SK-N-SH (cell line): ENCODE results near the gene CHL1. TPM values are rescaled to one million over a fixed set of nuclear protein-coding genes. Genes with fewer than 3 reads are reported as not detected.
A peak's percentile ranks its signal among the peaks of the same experiment; 100 is the strongest.

Experiments used
- CTCF ChIA-PET: fragments of 300-600, 350-600 bp; formaldehyde crosslinking; extraction: SDS; loops from one replicate; lab custom pipeline; 2021; lab: Yijun Ruan, JAX
- POLR2A ChIA-PET: fragments of 350-600 bp; sonication (Branson Sonifier 250); formaldehyde crosslinking; extraction: SDS; loops from one replicate; lab custom pipeline; 2020; ENCODE audit warnings: antibody characterized with exemption, inconsistent platforms; lab: Yijun Ruan, JAX
- DNase-seq: peaks from one replicate; pipeline ENCODE4 v3.0.0; 2012
- H2AFZ ChIP-seq: fragments of 200-600 bp; sonication (generic); 2 replicates; pipeline ENCODE4 v1.8.1; 2016; ENCODE audit warnings: antibody characterized with exemption, mild to moderate bottlenecking, low read depth
- H3F3A ChIP-seq: fragments of 200-600 bp; sonication (generic); replicated peaks from 2 replicates; pipeline ENCODE3; 2016; ENCODE audit warnings: antibody characterized with exemption, mild to moderate bottlenecking; ENCODE audit not compliant: insufficient read depth
- H3K27ac ChIP-seq, 2 experiments: fragments of 200-500 bp in 1 of 2; fragments of 200-600 bp in 1 of 2; sonication (Bioruptor generic) in 1 of 2; sonication (generic), shearing (Covaris generic) in 1 of 2; 2 replicates each; pipeline versions ENCODE4 v1.5.1 to v1.6.1; 2014 to 2016; ENCODE audit warnings: low read depth in 2 of 2, inconsistent platforms in 1 of 2, low read length in 1 of 2, mild to moderate bottlenecking in 1 of 2, mixed read lengths in 1 of 2
- H3K27me3 ChIP-seq: fragments of 200-600 bp; sonication (generic), shearing (Covaris generic); 2 replicates; pipeline ENCODE4 v1.6.1; 2016; ENCODE audit warnings: mixed run types; ENCODE audit not compliant: insufficient read depth
- H3K36me3 ChIP-seq, 2 experiments: fragments of 200-500 bp in 1 of 2; fragments of 200-600 bp in 1 of 2; sonication (Bioruptor generic) in 1 of 2; sonication (generic) in 1 of 2; replicated peaks in 1 of 2; 2 replicates each; pipeline versions ENCODE3 to v1.5.1; 2014 to 2016; ENCODE audit warnings: low read length in 1 of 2, mild to moderate bottlenecking in 1 of 2; ENCODE audit not compliant: insufficient read depth in 2 of 2, control insufficient read depth in 1 of 2
- H3K4me1 ChIP-seq, 2 experiments: fragments of 200-500 bp in 1 of 2; fragments of 200-600 bp in 1 of 2; sonication (Bioruptor generic) in 1 of 2; sonication (generic), shearing (Covaris generic) in 1 of 2; 2 replicates each; pipeline versions ENCODE4 v1.5.1 to v1.6.1; 2014 to 2016; ENCODE audit warnings: low read depth in 1 of 2, low read length in 1 of 2, mixed run types in 1 of 2; ENCODE audit not compliant: insufficient read depth in 2 of 2, control insufficient read depth in 1 of 2
- H3K4me2 ChIP-seq: fragments of 200-600 bp; sonication (generic), shearing (Covaris generic); 2 replicates; pipeline ENCODE4 v1.6.1; 2017; ENCODE audit warnings: mixed run types
- H3K4me3 ChIP-seq, 2 experiments: fragments of 200-500 bp in 1 of 2; fragments of 200-600 bp in 1 of 2; sonication (Bioruptor generic) in 1 of 2; sonication (generic), shearing (Covaris generic) in 1 of 2; 2 replicates each; pipeline versions ENCODE4 v1.5.1 to v1.8.1; 2014 to 2016; ENCODE audit warnings: low read depth in 2 of 2, inconsistent platforms in 1 of 2, low read length in 1 of 2, mild to moderate bottlenecking in 1 of 2, mixed read lengths in 1 of 2, moderate library complexity in 1 of 2
- H3K79me2 ChIP-seq: fragments of 200-600 bp; sonication (generic); 2 replicates; pipeline ENCODE4 v1.8.1; 2017; ENCODE audit warnings: mild to moderate bottlenecking; ENCODE audit not compliant: insufficient read depth
- H3K9ac ChIP-seq: fragments of 200-600 bp; sonication (generic); 2 replicates; pipeline ENCODE4 v1.6.1; 2017; ENCODE audit warnings: mixed run types
- H3K9me2 ChIP-seq: fragments of 200-600 bp; sonication (generic); 2 replicates; pipeline ENCODE4 v1.6.1; 2017; ENCODE audit warnings: mixed run types
- H3K9me3 ChIP-seq: fragments of 200-600 bp; sonication (generic); 2 replicates; pipeline ENCODE4 v1.6.1; 2017; ENCODE audit warnings: mixed run types, mild to moderate bottlenecking, moderate library complexity
- H4K20me1 ChIP-seq: fragments of 200-600 bp; sonication (generic); 2 replicates; pipeline ENCODE4 v1.6.1; 2017; ENCODE audit warnings: mild to moderate bottlenecking, mixed run types; ENCODE audit not compliant: insufficient read depth
- CHD2 ChIP-seq: fragments of 150-350 bp; IDR thresholded peaks from 2 replicates; pipeline ENCODE4 v1.6.1; 2018; ENCODE audit warnings: low read length; ENCODE audit not compliant: partially characterized antibody
- CTCF ChIP-seq: fragments of 200-600 bp; sonication (generic); IDR thresholded peaks from 2 replicates; pipeline ENCODE4 v1.6.1; 2017; ENCODE audit warnings: antibody characterized with exemption, mild to moderate bottlenecking, moderate library complexity
- EZH2phosphoT487 ChIP-seq: fragments of 200-600 bp; sonication (generic); IDR thresholded peaks from 2 replicates; pipeline ENCODE4 v1.6.1; 2017; ENCODE audit warnings: low read depth, mixed run types, mild to moderate bottlenecking, antibody characterized with exemption, moderate library complexity, borderline replicate concordance
- FOXJ3 ChIP-seq: sonication (generic); formaldehyde crosslinking; IDR thresholded peaks from 2 replicates; pipeline ENCODE4 v1.5.1; 2020; ENCODE audit warnings: mild to moderate bottlenecking, missing genetic modification reagents
- FOXM1 ChIP-seq: IDR thresholded peaks from 2 replicates; pipeline ENCODE4 v1.4.0; 2012; ENCODE audit warnings: low read depth, mild to moderate bottlenecking
- GATA2 ChIP-seq: sonication (generic); formaldehyde crosslinking; IDR thresholded peaks from 2 replicates; pipeline ENCODE4 v1.5.0; 2020; ENCODE audit warnings: mild to moderate bottlenecking, missing genetic modification reagents
- IRF3 ChIP-seq: fragments of 150-350 bp; IDR thresholded peaks from 2 replicates; pipeline ENCODE4 v1.6.1; 2016; ENCODE audit warnings: mild to moderate bottlenecking, low read depth, low read length
- JUND ChIP-seq: IDR thresholded peaks from 2 replicates; pipeline ENCODE4 v1.4.0; 2012
- MAX ChIP-seq: IDR thresholded peaks from 2 replicates; pipeline ENCODE4 v1.4.0; 2012; ENCODE audit warnings: low read depth
- MEF2A ChIP-seq: IDR thresholded peaks from 2 replicates; pipeline ENCODE4 v1.4.0; 2012; ENCODE audit warnings: low read depth, borderline replicate concordance
- MXI1 ChIP-seq: IDR thresholded peaks from 2 replicates; pipeline ENCODE4 v1.6.1; 2012; ENCODE audit warnings: mild to moderate bottlenecking, low read depth, low read length, improper control_type of control experiment
- NFIC ChIP-seq: IDR thresholded peaks from 2 replicates; pipeline ENCODE4 v1.4.0; 2012; ENCODE audit warnings: borderline replicate concordance
- PBX3 ChIP-seq: IDR thresholded peaks from 2 replicates; pipeline ENCODE4; 2012
- POLR2AphosphoS5 ChIP-seq: IDR thresholded peaks from 2 replicates; pipeline ENCODE4 v1.6.1; 2012; ENCODE audit warnings: low read depth, low read length
- RFX5 ChIP-seq: IDR thresholded peaks from 2 replicates; pipeline ENCODE4 v1.6.1; 2012; ENCODE audit warnings: mild to moderate bottlenecking, improper control_type of control experiment, low read length
- SMC3 ChIP-seq: IDR thresholded peaks from 2 replicates; pipeline ENCODE4 v1.6.1; 2012; ENCODE audit warnings: low read depth, low read length, improper control_type of control experiment
- TAF1 ChIP-seq: IDR thresholded peaks from 2 replicates; pipeline ENCODE4 v1.6.1; 2012; ENCODE audit warnings: low read depth, mild to moderate bottlenecking, low read length, moderate library complexity, borderline replicate concordance
- TCF12 ChIP-seq: IDR thresholded peaks from 2 replicates; pipeline ENCODE4 v1.4.0; 2012
- TEAD4 ChIP-seq: IDR thresholded peaks from 2 replicates; pipeline ENCODE4 v1.4.0; 2012; ENCODE audit warnings: mild to moderate bottlenecking, borderline replicate concordance; ENCODE audit not compliant: insufficient read depth
- ZBTB33 ChIP-seq: IDR thresholded peaks from 2 replicates; pipeline ENCODE4 v1.4.0; 2012; ENCODE audit warnings: low read depth, borderline replicate concordance
- WGBS: methylation state at CpG from one replicate; pipeline ENCODE4 v1.1.6; 2017; ENCODE audit warnings: low lambda C conversion rate; 5-methylcytosine and 5-hydroxymethylcytosine counted together
- polyA plus RNA-seq, 3 experiments: library from polyadenylated mRNA; depleted of rRNA; stranded (reverse); fragments of >200 nt; gene quantifications; 2 replicates each; pipeline ENCODE4 v1.2.3, GENCODE V29; 2012

Gene CHL1
- polyA plus RNA-seq, 1 of the 3 experiments (the other 2 are of a cell fraction), result not detected

GRCh38 chr3:425079-425478 is 228.5 kb downstream of the CHL1 start (continued):
- TF ChIP-seq CTCF (no peak), MAX (no peak), TEAD4 (no peak), JUND (no peak), TCF12 (peak; percentile 27; the same call in 1 of the 2 replicates)
- TF ChIP-seq, all 33 proteins: peak for 4

GRCh38 chr3:426072-426471 is 229.5 kb downstream of the CHL1 start:
- Histone ChIP-seq H3K9me3 (no peaks in the 10 kb centered on the region), H3K4me2 (no peak overlapping the region), H3K79me2 (no peaks in the 10 kb centered on the region), H3K36me3 (no peaks in the 10 kb centered on the region), H3K4me3 (no peak overlapping the region), H3K9me2 (no peaks in the 10 kb centered on the region), H3K27ac (no peak overlapping the region), H4K20me1 (no peaks in the 10 kb centered on the region), H3K9ac (no peak overlapping the region), H2AFZ (no peak overlapping the region), H3K27me3 (no peaks in the 10 kb centered on the region), H3K4me1 (peaks cover 0 to 7% of the 10 kb centered on the region in 2 experiments; a peak in 2 of 4 replicates), H3F3A (no peaks in the 10 kb centered on the region)
- no peak for DNase-seq
- ChIA-PET POLR2A (no interaction called here), CTCF (interaction anchor here (1.5 kb wide), 1 partner anchor 12 kb away, joined by 8 read pairs; no protein-coding TSS in a partner anchor)
- 3% methylated on average over 1 of the region's 1 CpG for WGBS
- TF ChIP-seq SMC3, result no peak
- no peak for TF ChIP-seq IRF3
- no peak for TF ChIP-seq NFIC
- TF ChIP-seq FOXJ3, result no peak
- TF ChIP-seq TAF1, result no peak
- no peak for TF ChIP-seq MAX
- TF ChIP-seq CHD2, result no peak
- TF ChIP-seq EZH2phosphoT487, result no peak
- no peak for TF ChIP-seq MXI1
- no peak for TF ChIP-seq PBX3
- no peak for TF ChIP-seq RFX5
- TF ChIP-seq FOXM1, result no peak
- TF ChIP-seq POLR2AphosphoS5, result no peak
- TF ChIP-seq TCF12, result no peak
- TF ChIP-seq ZBTB33, result no peak
- TF ChIP-seq MEF2A, result no peak
- TF ChIP-seq GATA2 (CRISPR knock-in tag), result no peak
